ES-I3 (cell line): ENCODE results near the gene ZNF674.
"Not testable (repeated sequence)": the region's sequence is repeated elsewhere in the genome, so short reads cannot be mapped to it uniquely, and the experiment has no call there.

ENCODE experiments used
- H3K36me3 ChIP-seq: 2 replicates; pipeline ENCODE4 v1.6.1; 2013; ENCODE audit warnings: mild to moderate bottlenecking, low read length, control low read depth, moderate library complexity; ENCODE audit not compliant: insufficient read depth
- H3K4me1 ChIP-seq: 2 replicates; pipeline ENCODE4 v1.6.1; 2013; ENCODE audit warnings: mild to moderate bottlenecking, control low read depth, low read length; ENCODE audit not compliant: insufficient read depth
- H3K9ac ChIP-seq: 2 replicates; pipeline ENCODE4 v1.6.1; 2013; ENCODE audit warnings: low read depth, mild to moderate bottlenecking, low read length, moderate library complexity
- H3K9me3 ChIP-seq: 2 replicates; pipeline ENCODE4 v1.6.1; 2013; ENCODE audit warnings: mild to moderate bottlenecking, low read length, moderate library complexity; ENCODE audit not compliant: control insufficient read depth, insufficient read depth

The ZNF674 gene

GRCh38 chrX:46465203-46465602, 80.0 kb downstream of the ZNF674 start:
- Histone ChIP-seq H3K9me3 (no peaks in the 10 kb centered on the region), H3K36me3 (0 out of 2 replicates have a peak, but pooled peaks cover 3% of the 10 kb centered on the region), H3K9ac (no peak overlapping the region), H3K4me1 (peaks cover 8% of the 10 kb centered on the region; the same call in 1 of the 2 replicates)

GRCh38 chrX:46463682-46464081, 81.5 kb downstream of the ZNF674 start:
- Histone ChIP-seq H3K9ac (no peak overlapping the region), H3K36me3 (0 out of 2 replicates have a peak, but pooled peaks cover 3% of the 10 kb centered on the region), H3K4me1 (peaks cover 8% of the 10 kb centered on the region; the same call in 1 of the 2 replicates), H3K9me3 (no peaks in the 10 kb centered on the region)

DNA sequence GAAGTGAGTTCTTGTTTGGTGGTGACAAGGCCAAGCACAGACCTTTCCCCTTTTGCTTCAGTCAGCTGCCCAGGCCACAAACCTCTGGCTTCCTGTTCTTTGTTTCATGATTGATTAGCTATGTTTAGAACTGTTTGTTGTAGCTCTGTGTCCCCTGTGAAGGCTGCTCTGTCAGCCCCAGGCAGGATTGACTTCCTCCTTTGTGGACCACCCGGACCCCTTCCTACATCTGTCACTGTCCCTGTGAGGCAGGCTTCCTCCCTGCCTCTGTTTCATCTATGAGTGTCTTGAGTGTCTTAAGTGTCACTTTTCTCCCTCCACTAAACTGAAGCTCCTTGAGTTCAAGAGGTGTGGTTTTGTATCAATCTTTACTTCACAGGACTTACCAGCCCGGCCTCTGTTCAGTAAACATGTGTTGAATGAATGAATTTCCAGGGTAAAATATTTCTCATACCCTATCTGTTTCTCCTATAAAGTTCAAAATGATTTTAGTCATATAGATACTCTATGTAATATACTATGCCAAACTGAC, 83.5 kb downstream of the ZNF674 start:
- no peak overlapping the region for H3K9ac ChIP-seq

DNA sequence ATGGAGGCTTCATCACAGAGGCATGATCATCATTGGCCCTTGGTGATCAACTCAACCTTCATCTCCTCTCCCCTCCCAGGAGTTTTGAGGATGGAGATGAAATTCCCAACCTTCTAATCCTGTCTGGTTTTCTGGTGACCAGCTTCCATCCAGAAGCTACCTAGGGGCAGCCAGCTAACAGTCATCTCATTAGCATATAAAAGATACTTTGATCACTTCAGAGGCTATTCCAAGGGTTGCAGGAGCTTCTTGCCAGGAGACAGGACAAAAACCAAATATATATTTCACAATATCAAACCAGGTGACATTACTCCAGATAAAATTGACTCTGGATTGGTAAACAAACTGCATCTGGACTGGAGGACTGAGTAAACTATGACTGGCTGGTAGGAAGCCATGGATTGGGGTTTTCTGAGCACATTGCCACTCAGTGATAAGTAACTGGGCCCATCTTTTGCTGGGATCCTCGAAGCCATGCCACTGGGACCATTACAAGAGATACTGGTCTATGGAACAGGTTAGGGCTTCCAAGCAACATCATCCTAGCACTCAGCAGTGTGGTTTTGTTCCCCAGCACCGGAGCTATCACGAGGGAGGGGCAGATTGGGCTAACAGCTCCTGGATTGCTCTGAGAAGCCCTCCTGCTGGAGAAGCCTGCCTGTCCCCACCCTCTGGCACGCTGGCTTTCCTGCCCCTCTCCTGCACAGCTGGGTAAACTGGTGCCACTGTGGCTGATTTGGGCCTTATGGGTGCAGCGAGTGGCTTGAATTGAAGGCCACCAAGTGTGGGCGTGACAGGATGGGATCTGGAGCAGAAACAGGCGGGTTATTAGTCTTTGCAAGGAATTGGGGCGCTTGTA, 84.2 kb downstream of the ZNF674 start:
- not testable (repeated sequence) for H3K9me3 ChIP-seq, H3K4me1 ChIP-seq, H3K9ac ChIP-seq, H3K36me3 ChIP-seq

More for the DNA sequence above, 83.5 kb downstream of the ZNF674 start:
- peaks cover 8% of the 10 kb centered on the region; the same call in 1 of the 2 replicates for H3K4me1 ChIP-seq
- no peaks in the 10 kb centered on the region for H3K9me3 ChIP-seq
- H3K36me3 ChIP-seq: peaks cover 3% of the 10 kb centered on the region; the same call in 1 of the 2 replicates

- H3K4me1 ChIP-seq: peaks cover 8% of the 10 kb centered on the region; the same call in 1 of the 2 replicates
- H3K9ac ChIP-seq: no peak overlapping the region
- no peaks in the 10 kb centered on the region; the same call in 1 of the 2 replicates for H3K36me3 ChIP-seq
- H3K9me3 ChIP-seq: no peaks in the 10 kb centered on the region
Observed at GRCh38 chrX:46459603-46460002, 85.6 kb downstream of the ZNF674 start.

DNA sequence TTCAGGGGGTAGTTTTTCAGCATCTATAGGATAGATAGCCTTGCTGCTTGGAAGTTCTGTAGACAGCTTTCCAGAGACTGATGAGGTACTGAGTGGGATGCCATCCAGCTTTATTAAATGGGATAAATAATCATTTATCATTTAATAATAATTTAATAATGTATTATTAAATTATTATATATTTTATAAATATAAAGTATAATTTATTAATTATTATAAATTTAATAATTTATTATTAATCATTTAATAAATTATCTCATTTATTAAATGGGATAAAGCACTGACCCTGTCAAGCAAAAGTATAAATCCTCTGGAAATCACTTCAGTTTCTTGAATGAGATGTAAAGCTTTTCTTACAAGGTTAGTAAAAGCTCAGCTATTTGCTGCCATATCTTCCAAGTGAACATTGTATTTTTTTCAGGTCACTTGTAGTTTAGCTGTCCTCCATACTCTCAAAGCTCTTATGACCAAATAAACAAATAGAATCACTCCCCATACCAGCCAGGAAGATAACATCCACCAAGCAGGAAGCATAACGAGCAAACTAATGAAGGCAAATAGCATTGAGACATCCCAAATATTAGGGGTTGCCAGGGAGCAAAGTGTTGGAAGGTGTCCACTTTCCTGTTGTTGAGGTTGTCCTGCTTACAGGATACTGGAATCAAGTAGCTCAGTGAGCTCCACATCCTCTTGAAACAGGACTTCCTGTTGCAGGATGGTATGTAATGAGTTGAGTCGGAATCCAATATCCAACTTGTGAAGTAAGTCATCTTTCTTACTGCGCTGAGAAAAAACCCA, 88.9 kb downstream of the ZNF674 start:
- H3K9ac ChIP-seq: no peak overlapping the region
- H3K36me3 ChIP-seq: no peaks in the 10 kb centered on the region; the same call in 1 of the 2 replicates
- H3K4me1 ChIP-seq: peaks cover 4% of the 10 kb centered on the region; the same call in 1 of the 2 replicates
- H3K9me3 ChIP-seq: no peaks in the 10 kb centered on the region
